Peyer's patch (tissue), 4 donors: Measurements from ENCODE around the gene DHRS3. TPM values are rescaled to one million over a fixed set of nuclear protein-coding genes. Genes with fewer than 3 reads are reported as not detected.

Experiments used
- DNase-seq, 3 donors: peaks; one replicate each; pipeline ENCODE4 v3.0.0-alpha.2; 2017 to 2019
- H3K27ac ChIP-seq, 4 donors: fragments of 200-600 bp; sonication (generic); one replicate each; pipeline ENCODE4 v1.5.1; 2016 to 2019
- H3K27me3 ChIP-seq, 2 donors: fragments of 200-600 bp; sonication (generic); one replicate each; pipeline ENCODE4 v1.5.1; 2019
- H3K36me3 ChIP-seq, 3 donors: fragments of 200-600 bp; sonication (generic); one replicate each; pipeline ENCODE4 v1.5.1; 2016 to 2019
- H3K4me1 ChIP-seq, 4 donors: fragments of 200-600 bp; sonication (generic); one replicate each; pipeline ENCODE4 v1.5.1; 2016 to 2019
- H3K4me3 ChIP-seq, 4 donors: fragments of 200-600 bp; sonication (generic); 1 replicate in 3 of 4; 2 replicates in 1 of 4; pipeline ENCODE4 v1.5.1; 2016 to 2019; ENCODE audit warnings: mild to moderate bottlenecking in 1 of 4
- H3K9me3 ChIP-seq, 4 donors: fragments of 200-600 bp; sonication (generic); one replicate each; pipeline ENCODE4 v1.5.1; 2016 to 2019; ENCODE audit warnings: mild to moderate bottlenecking in 1 of 4
- CTCF ChIP-seq, 6 experiments: fragments of 450-650 bp in 4 of 6; fragments of 200-600 bp in 2 of 6; sonication (generic) in 1 of 6; IDR thresholded peaks; one replicate each; pipeline ENCODE4 v1.5.1; 2017 to 2019; ENCODE audit warnings: antibody characterized with exemption in 6 of 6, mild to moderate bottlenecking in 3 of 6, moderate library complexity in 1 of 6
- POLR2A ChIP-seq, 2 donors: fragments of 450-650 bp; IDR thresholded peaks; one replicate each; pipeline ENCODE4 v1.5.1; 2017; ENCODE audit warnings: antibody characterized with exemption in 2 of 2, mild to moderate bottlenecking in 2 of 2, moderate library complexity in 2 of 2
- total RNA-seq, 4 donors: library from RNA; depleted of rRNA; stranded (reverse); fragments of >200 nt; gene quantifications; one replicate each; pipeline ENCODE4 v1.1.0, GENCODE V29; 2016

Gene DHRS3
- total RNA-seq, 4 donors from 2014 or later = 34.7 to 179 (median 108) TPM

GRCh38 chr1:12530462-12531178 lies 87.4 kb downstream of the DHRS3 start:
- no peak overlapping the region for H3K4me3 ChIP-seq
- no peaks in the 10 kb centered on the region for H3K9me3 ChIP-seq
- H3K36me3 ChIP-seq = no peaks in the 10 kb centered on the region
- TF ChIP-seq POLR2A (IDR thresholded peaks at IDR 0.05) = no peak
- TF ChIP-seq CTCF (IDR thresholded peaks at IDR 0.05) = no peak
- peaks cover 0 to 36% (median 0%) of the 10 kb centered on the region in 4 donors for H3K4me1 ChIP-seq
- peak in 1 of 3 donors; percentile 28 for DNase-seq
- no peak overlapping the region for H3K27ac ChIP-seq
- H3K27me3 ChIP-seq = no peaks in the 10 kb centered on the region

- DNase-seq = peak in 1 of 3 donors; percentile 29
- Histone ChIP-seq H3K36me3 (no peaks in the 10 kb centered on the region), H3K4me1 (peaks cover 0 to 44% (median 0%) of the 10 kb centered on the region in 4 donors), H3K27ac (peak overlapping the region in 1 of 4 donors; percentile 65), H3K9me3 (no peaks in the 10 kb centered on the region), H3K4me3 (no peak overlapping the region), H3K27me3 (no peaks in the 10 kb centered on the region)
- TF ChIP-seq CTCF (IDR thresholded peaks at IDR 0.05) = no peak
- no peak for TF ChIP-seq POLR2A (IDR thresholded peaks at IDR 0.05)
Observed at GRCh38 chr1:12529640-12530174, 88.3 kb downstream of the DHRS3 start.

GRCh38 chr1:12528021-12528852 lies 89.8 kb downstream of the DHRS3 start:
- Histone ChIP-seq H3K27ac (peak overlapping the region in 3 of 4 donors; percentile 0 to 79 (median 32)), H3K4me3 (peak overlapping the region in 1 of 4 donors; percentile 6), H3K36me3 (no peaks in the 10 kb centered on the region), H3K9me3 (no peaks in the 10 kb centered on the region), H3K4me1 (peaks cover 0 to 44% (median 0%) of the 10 kb centered on the region in 4 donors), H3K27me3 (no peaks in the 10 kb centered on the region)
- DNase-seq = peak in 2 of 3 donors; percentile 87 to 90
- TF ChIP-seq POLR2A (IDR thresholded peaks at IDR 0.05) (no peak), CTCF (IDR thresholded peaks at IDR 0.05) (no peak)

GRCh38 chr1:12527564-12527963 lies 90.4 kb downstream of the DHRS3 start:
- H3K4me1 ChIP-seq = peaks cover 0 to 44% (median 0%) of the 10 kb centered on the region in 4 donors
- no peaks in the 10 kb centered on the region for H3K36me3 ChIP-seq
- no peak overlapping the region for H3K4me3 ChIP-seq
- TF ChIP-seq CTCF (IDR thresholded peaks at IDR 0.05) (no peak), POLR2A (IDR thresholded peaks at IDR 0.05) (no peak)
- peak overlapping the region in 3 of 4 donors; percentile 0 to 79 (median 32) for H3K27ac ChIP-seq
- no peaks in the 10 kb centered on the region for H3K9me3 ChIP-seq
- H3K27me3 ChIP-seq = no peaks in the 10 kb centered on the region
- peak in 1 of 3 donors; percentile 44 for DNase-seq

- no peak for TF ChIP-seq CTCF (IDR thresholded peaks at IDR 0.05)
- TF ChIP-seq POLR2A (IDR thresholded peaks at IDR 0.05) = no peak
- H3K4me1 ChIP-seq = peaks cover 0 to 44% (median 0%) of the 10 kb centered on the region in 4 donors
- H3K9me3 ChIP-seq = no peaks in the 10 kb centered on the region
- no peak overlapping the region for H3K4me3 ChIP-seq
- DNase-seq = peak in 1 of 3 donors; percentile 68
- no peaks in the 10 kb centered on the region for H3K36me3 ChIP-seq
- no peaks in the 10 kb centered on the region for H3K27me3 ChIP-seq
- peak overlapping the region in 1 of 4 donors; percentile 62 for H3K27ac ChIP-seq
Observed at GRCh38 chr1:12525311-12526181, 92.5 kb downstream of the DHRS3 start.
